ENCODE data around the gene MARVELD3. TPM values are rescaled to one million over a fixed set of nuclear protein-coding genes. Genes with fewer than 3 reads are reported as not detected.

MARVELD3 gene
- 0.24 to 0.51 TPM (median 0.28 TPM) in 5 replicates for total RNA-seq (2022; extraction: Qiagen RNA extraction; ENCODE audit: low read depth)

GRCh38 chr16:71626018-71626857 lies at the start of gene MARVELD3:
MARVELD3 (plus strand) TSS chr16:71626184; CDS start chr16:71626230, 46 bp downstream.

GRCh38 chr16:71576971-71577370 lies 49.0 kb upstream of the MARVELD3 start, which contains the start of gene TAT:
TAT (minus strand) TSS chr16:71577092; CDS start chr16:71576415, 677 bp downstream.

Other genes starting within 250 kb of the MARVELD3 start
- not detected in 5 replicates for gene TLE7, start 184.1 kb upstream of the MARVELD3 start, total RNA-seq (2022; extraction: Qiagen RNA extraction; ENCODE audit: low read depth)
- 5.3 to 7.5 TPM (median 5.4 TPM) in 5 replicates for gene ZNF23, start 163.9 kb upstream of the MARVELD3 start, total RNA-seq (2022; extraction: Qiagen RNA extraction; ENCODE audit: low read depth)
- 1.3 to 2.6 TPM (median 2.0 TPM) in 5 replicates for gene ZNF19, start 136.9 kb upstream of the MARVELD3 start, total RNA-seq (2022; extraction: Qiagen RNA extraction; ENCODE audit: low read depth)
- gene CHST4, start 99.8 kb upstream of the MARVELD3 start, total RNA-seq (2022; extraction: Qiagen RNA extraction; ENCODE audit: low read depth) = 0.06 to 0.15 TPM (median 0.08 TPM) in 3 of 5 replicates, not detected in the others
- 0.05 to 0.11 TPM (median 0.07 TPM) in 3 of 5 replicates, not detected in the others for gene TAT, start 49.1 kb upstream of the MARVELD3 start, total RNA-seq (2022; extraction: Qiagen RNA extraction; ENCODE audit: low read depth)
- gene PHLPP2, start 98.5 kb downstream of the MARVELD3 start, total RNA-seq (2022; extraction: Qiagen RNA extraction; ENCODE audit: low read depth) = 9.4 to 11.5 TPM (median 10.9 TPM) in 5 replicates
- 48.2 to 58.8 TPM (median 53.1 TPM) in 5 replicates for gene AP1G1, start 182.7 kb downstream of the MARVELD3 start, total RNA-seq (2022; extraction: Qiagen RNA extraction; ENCODE audit: low read depth)
- gene ATXN1L, start 219.8 kb downstream of the MARVELD3 start, total RNA-seq (2022; extraction: Qiagen RNA extraction; ENCODE audit: low read depth) = 15.8 to 20.3 TPM (median 19.1 TPM) in 5 replicates

Data from A549 treated with DMSO at 1 μM for 4 hours (cell line).